H1 (cell line): Measurements from ENCODE around the gene JUP. TPM values are rescaled to one million over a fixed set of nuclear protein-coding genes. Genes with fewer than 3 reads are reported as not detected.

Experiments used
- CTCF ChIA-PET: fragments of 300-600 bp; sonication (Branson Sonifier 250); formaldehyde crosslinking; loops from one replicate; lab custom pipeline; 2021; ENCODE audit not compliant: partially characterized antibody; lab: Charles Lee
- POLR2A ChIA-PET: fragments of 300-600 bp; sonication (Branson Sonifier 250); formaldehyde crosslinking; loops from one replicate; lab custom pipeline; 2021; ENCODE audit warnings: inconsistent platforms; ENCODE audit not compliant: partially characterized antibody; lab: Charles Lee
- DNase-seq, 2 experiments: peaks; one replicate each; pipeline versions ENCODE4 v3.0.0 to v3.0.0-alpha.2; 2010 to 2022; ENCODE audit warnings: low spot score in 2 of 2, low read depth in 1 of 2, mixed read lengths in 1 of 2
- FAIRE-seq: peaks from 2 replicates; lab custom pipeline; 2011; peaks lifted over from hg19 to GRCh38; lab: Jason Lieb, UNC
- H2AFZ ChIP-seq: 2 replicates; pipeline ENCODE4 v1.8.1; 2012; ENCODE audit warnings: low read length, inconsistent platforms
- H2AK5ac ChIP-seq: 2 replicates; pipeline ENCODE4 v1.6.1; 2013; ENCODE audit warnings: low read depth, low read length
- H2BK120ac ChIP-seq: replicated peaks from 2 replicates; pipeline ENCODE3; 2013; ENCODE audit warnings: low read depth, low read length, inconsistent platforms
- H2BK12ac ChIP-seq: 2 replicates; pipeline ENCODE4 v1.6.1; 2013; ENCODE audit warnings: low read depth, low read length
- H2BK15ac ChIP-seq: 2 replicates; pipeline ENCODE4 v1.6.1; 2013; ENCODE audit warnings: low read length
- H2BK20ac ChIP-seq: 2 replicates; pipeline ENCODE4 v1.6.1; 2013; ENCODE audit warnings: low read length
- H2BK5ac ChIP-seq: 2 replicates; pipeline ENCODE4 v1.6.1; 2013; ENCODE audit warnings: low read depth, low read length
- H3K14ac ChIP-seq: 2 replicates; pipeline ENCODE4 v1.6.1; 2013; ENCODE audit warnings: inconsistent platforms; ENCODE audit not compliant: insufficient read length
- H3K18ac ChIP-seq: 2 replicates; pipeline ENCODE4 v1.6.1; 2013; ENCODE audit warnings: low read length; ENCODE audit errors: extremely low read depth
- H3K23ac ChIP-seq: 2 replicates; pipeline ENCODE4 v1.6.1; 2013; ENCODE audit warnings: inconsistent platforms; ENCODE audit not compliant: insufficient read length
- H3K23me2 ChIP-seq: 2 replicates; pipeline ENCODE4 v1.6.1; 2013; ENCODE audit warnings: low read depth, low read length
- H3K27ac ChIP-seq: 2 replicates; pipeline ENCODE4 v1.6.1; 2011; ENCODE audit warnings: low read depth, low read length, inconsistent platforms
- H3K27me3 ChIP-seq, 4 experiments: replicated peaks in 1 of 4; 1 replicate in 1 of 4; 2 replicates in 3 of 4; pipeline versions ENCODE4 v1.6.1 to v1.8.1; 2011 to 2013; ENCODE audit warnings: low read length in 3 of 4, mild to moderate bottlenecking in 3 of 4, inconsistent platforms in 2 of 4, mixed read lengths in 2 of 4, moderate library complexity in 1 of 4; ENCODE audit not compliant: control insufficient read depth in 3 of 4, insufficient read depth in 3 of 4; ENCODE audit errors: extremely low read depth in 1 of 4
- H3K36me3 ChIP-seq, 4 experiments: 2 replicates each; pipeline versions ENCODE4 v1.6.1 to v1.8.1; 2011 to 2013; ENCODE audit warnings: mild to moderate bottlenecking in 4 of 4, low read length in 3 of 4, moderate library complexity in 2 of 4, control low read depth in 1 of 4, inconsistent platforms in 1 of 4; ENCODE audit not compliant: insufficient read depth in 4 of 4, control insufficient read depth in 2 of 4
- H3K4ac ChIP-seq: replicated peaks from 2 replicates; pipeline ENCODE3; 2013; ENCODE audit warnings: low read length, low read depth, mixed read lengths, inconsistent platforms; ENCODE audit not compliant: insufficient read length
- H3K4me1 ChIP-seq, 4 experiments: replicated peaks in 1 of 4; 1 replicate in 1 of 4; 2 replicates in 3 of 4; pipeline versions ENCODE4 v1.6.1 to v1.8.1; 2011 to 2013; ENCODE audit warnings: low read length in 3 of 4, inconsistent platforms in 2 of 4, mixed read lengths in 1 of 4; ENCODE audit not compliant: insufficient read depth in 4 of 4, control insufficient read depth in 3 of 4
- H3K4me2 ChIP-seq, 2 experiments: 2 replicates each; pipeline versions ENCODE4 v1.6.1 to v1.8.1; 2011 to 2013; ENCODE audit warnings: low read depth in 2 of 2, low read length in 2 of 2, control low read depth in 1 of 2, inconsistent platforms in 1 of 2, mild to moderate bottlenecking in 1 of 2; ENCODE audit not compliant: insufficient read depth in 1 of 2
- H3K4me3 ChIP-seq, 4 experiments: fragments of 200-600, 300-600 bp in 1 of 4; sonication (generic), shearing (Covaris generic), sonication (Bioruptor Twin) in 1 of 4; 2 replicates each; pipeline versions ENCODE4 v1.5.1 to v1.8.1; 2011 to 2016; ENCODE audit warnings: low read length in 4 of 4, low read depth in 3 of 4, control low read depth in 2 of 4, inconsistent platforms in 2 of 4, mild to moderate bottlenecking in 2 of 4, mixed read lengths in 1 of 4, moderate library complexity in 1 of 4; ENCODE audit not compliant: insufficient read depth in 2 of 4; ENCODE audit errors: extremely low read depth in 1 of 4
- H3K56ac ChIP-seq: replicated peaks from 2 replicates; pipeline ENCODE3; 2013; ENCODE audit warnings: low read depth, mild to moderate bottlenecking, mixed read lengths, low read length, inconsistent platforms; ENCODE audit not compliant: insufficient read length
- H3K79me1 ChIP-seq: 2 replicates; pipeline ENCODE4 v1.6.1; 2013; ENCODE audit warnings: low read depth, low read length, control low read depth
- H3K79me2 ChIP-seq, 2 experiments: 2 replicates each; pipeline versions ENCODE4 v1.6.1 to v1.8.1; 2012 to 2013; ENCODE audit warnings: low read length in 2 of 2, mild to moderate bottlenecking in 2 of 2, inconsistent platforms in 1 of 2; ENCODE audit not compliant: insufficient read depth in 2 of 2, control insufficient read depth in 1 of 2
- H3K9ac ChIP-seq, 4 experiments: replicated peaks in 1 of 4; 1 replicate in 1 of 4; 2 replicates in 3 of 4; pipeline versions ENCODE4 v1.6.1 to v1.8.1; 2011 to 2013; ENCODE audit warnings: low read depth in 3 of 4, low read length in 3 of 4, control low read depth in 2 of 4, mild to moderate bottlenecking in 2 of 4, moderate library complexity in 2 of 4, inconsistent platforms in 1 of 4; ENCODE audit errors: extremely low read depth in 1 of 4
- H3K9me3 ChIP-seq, 2 experiments: 2 replicates each; pipeline versions ENCODE4 v1.6.1 to v1.8.1; 2012 to 2013; ENCODE audit warnings: mild to moderate bottlenecking in 2 of 2, moderate library complexity in 2 of 2, control low read depth in 1 of 2, inconsistent platforms in 1 of 2, low read depth in 1 of 2, low read length in 1 of 2, mixed read lengths in 1 of 2; ENCODE audit not compliant: insufficient read depth in 2 of 2
- H4K20me1 ChIP-seq, 2 experiments: replicated peaks in 1 of 2; 2 replicates each; pipeline versions ENCODE3 to v1.8.1; 2011 to 2013; ENCODE audit warnings: inconsistent platforms in 2 of 2, low read length in 2 of 2, mild to moderate bottlenecking in 1 of 2; ENCODE audit not compliant: insufficient read depth in 2 of 2, control insufficient read depth in 1 of 2
- H4K5ac ChIP-seq: 2 replicates; pipeline ENCODE4 v1.6.1; 2013; ENCODE audit warnings: low read length, low read depth, mixed read lengths, inconsistent platforms; ENCODE audit not compliant: insufficient read length
- H4K8ac ChIP-seq: 2 replicates; pipeline ENCODE4 v1.8.0; 2013; ENCODE audit warnings: mild to moderate bottlenecking, moderate library complexity, low read length, inconsistent platforms; ENCODE audit not compliant: insufficient read depth; ENCODE audit errors: extremely low read depth
- H4K91ac ChIP-seq: replicated peaks from 2 replicates; pipeline ENCODE3; 2013; ENCODE audit warnings: low read length, mixed read lengths, inconsistent platforms; ENCODE audit not compliant: insufficient read length
- ASH2L ChIP-seq: fragments of 200-600, 300-600 bp; sonication (generic); IDR thresholded peaks from one replicate; pipeline ENCODE4 v1.7.1; 2017; ENCODE audit warnings: low read length
- CBX8 ChIP-seq: fragments of 300-800, 300-1000 bp; sonication (generic); IDR thresholded peaks from 2 replicates; pipeline ENCODE4 v1.7.1; 2016; ENCODE audit warnings: low read depth, low read length, borderline replicate concordance
- CEBPB ChIP-seq: IDR thresholded peaks from 2 replicates; pipeline ENCODE4 v1.6.1; 2012; ENCODE audit warnings: low read depth, low read length
- CHD1 ChIP-seq: IDR thresholded peaks from 2 replicates; pipeline ENCODE4 v1.6.1; 2012; ENCODE audit warnings: low read depth, low read length, improper control_type of control experiment
- E2F6 ChIP-seq: IDR thresholded peaks from 2 replicates; pipeline ENCODE4 v1.6.1; 2012; ENCODE audit warnings: inconsistent platforms
- KDM1A ChIP-seq: fragments of 200-600, 300-600 bp; sonication (generic); IDR thresholded peaks from 2 replicates; pipeline ENCODE4 v1.7.1; 2016; ENCODE audit warnings: mild to moderate bottlenecking, low read length, borderline replicate concordance
- MAFK ChIP-seq: IDR thresholded peaks from 2 replicates; pipeline ENCODE4 v1.6.1; 2012; ENCODE audit warnings: low read depth, mild to moderate bottlenecking, improper control_type of control experiment, low read length
- MAX ChIP-seq: IDR thresholded peaks from 2 replicates; pipeline ENCODE4 v1.6.1; 2012; ENCODE audit warnings: inconsistent platforms
- PHF8 ChIP-seq: fragments of 200-600 bp; sonication (generic); conservative IDR thresholded peaks from 2 replicates; pipeline ENCODE4 v1.7.1; 2012; ENCODE audit warnings: low read depth, mild to moderate bottlenecking, inconsistent platforms, low read length, moderate library complexity
- SP1 ChIP-seq: IDR thresholded peaks from 2 replicates; pipeline ENCODE4 v1.6.1; 2011; ENCODE audit warnings: low read depth, low read length
- SUZ12 ChIP-seq: fragments of 200-600 bp; sonication (generic); IDR thresholded peaks from 2 replicates; pipeline ENCODE4 v1.6.1; 2012; ENCODE audit warnings: mild to moderate bottlenecking, inconsistent platforms, low read length, moderate library complexity, mixed read lengths
- WGBS, 2 experiments: shearing (Covaris generic) in 1 of 2; methylation state at CpG; one replicate each; pipeline versions ENCODE4 v1.1.6 to v1.1.7; 2013 to 2015; ENCODE audit warnings: low lambda C conversion rate in 2 of 2, mixed read lengths in 2 of 2, inconsistent platforms in 1 of 2, low coverage in 1 of 2, missing lambda C conversion rate in 1 of 2; ENCODE audit not compliant: insufficient replicate concordance in 2 of 2, insufficient coverage in 1 of 2, insufficient read length in 1 of 2; ENCODE audit errors: extremely low coverage in 1 of 2, missing lambda C conversion rate in 1 of 2; 5-methylcytosine and 5-hydroxymethylcytosine counted together
- polyA plus RNA-seq, 7 experiments: library from polyadenylated mRNA; depleted of rRNA in 3 of 7; stranded (reverse) in 5 of 7; unstranded in 2 of 7; fragments of >200 nt in 5 of 7; fragments of 200-250 nt in 2 of 7; gene quantifications; 1 replicate in 5 of 7; 2 replicates in 1 of 7; 4 replicates in 1 of 7; pipeline versions ENCODE4 v1.2.1 to v1.2.3, GENCODE V29; 2011 to 2013; ENCODE audit warnings: missing spikeins in 2 of 7, mixed read lengths in 2 of 7
- total RNA-seq: library from RNA; stranded (reverse); fragmentation: NEBNext Ultra II Directional; extraction: Animal tissue kit (Norgen Biotek cat#: 25700); gene quantifications from 2 replicates; pipeline ENCODE4 v1.2.1, GENCODE V29; 2021

Gene JUP
- total and polyA plus RNA-seq, 2 of the 8 experiments (the other 6 are each of a cell fraction or from before 2014, with no cell fraction given): 62.8 to 102 TPM

DNA sequence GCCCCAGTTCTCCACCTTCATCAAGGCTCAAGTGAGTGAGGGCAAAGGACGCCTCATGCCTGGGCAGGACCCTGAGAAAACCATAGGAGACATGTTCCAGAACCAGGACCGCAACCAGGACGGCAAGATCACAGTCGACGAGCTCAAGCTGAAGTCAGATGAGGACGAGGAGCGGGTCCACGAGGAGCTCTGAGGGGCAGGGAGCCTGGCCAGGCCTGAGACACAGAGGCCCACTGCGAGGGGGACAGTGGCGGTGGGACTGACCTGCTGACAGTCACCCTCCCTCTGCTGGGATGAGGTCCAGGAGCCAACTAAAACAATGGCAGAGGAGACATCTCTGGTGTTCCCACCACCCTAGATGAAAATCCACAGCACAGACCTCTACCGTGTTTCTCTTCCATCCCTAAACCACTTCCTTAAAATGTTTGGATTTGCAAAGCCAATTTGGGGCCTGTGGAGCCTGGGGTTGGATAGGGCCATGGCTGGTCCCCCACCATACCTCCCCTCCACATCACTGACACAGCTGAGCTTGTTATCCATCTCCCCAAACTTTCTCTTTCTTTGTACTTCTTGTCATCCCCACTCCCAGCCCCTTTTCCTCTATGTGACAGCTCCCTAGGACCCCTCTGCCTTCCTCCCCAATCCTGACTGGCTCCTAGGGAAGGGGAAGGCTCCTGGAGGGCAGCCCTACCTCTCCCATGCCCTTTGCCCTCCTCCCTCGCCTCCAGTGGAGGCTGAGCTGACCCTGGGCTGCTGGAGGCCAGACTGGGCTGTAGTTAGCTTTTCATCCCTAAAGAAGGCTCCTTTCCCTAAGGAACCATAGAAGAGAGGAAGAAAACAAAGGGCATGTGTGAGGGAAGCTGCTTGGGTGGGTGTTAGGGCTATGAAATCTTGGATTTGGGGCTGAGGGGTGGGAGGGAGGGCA, 36.0 kb upstream of the JUP start:
- FAIRE-seq (no peak), DNase-seq (no peak)
- H3K4ac ChIP-seq: no peak overlapping the region
- H2AK5ac ChIP-seq: no peak overlapping the region
- peaks cover 6 to 49% (median 11%) of the 10 kb centered on the region in 4 experiments; a peak in 7 of 8 replicates for H3K36me3 ChIP-seq
- no peaks in the 10 kb centered on the region; the same call in 1 of the 2 replicates for H3K23me2 ChIP-seq
- H3K27ac ChIP-seq: no peak overlapping the region
- no peak overlapping the region for H4K8ac ChIP-seq
- no peak overlapping the region for H3K56ac ChIP-seq
- no peak overlapping the region for H3K4me2 ChIP-seq
- H4K20me1 ChIP-seq: peaks cover 1 to 6% of the 10 kb centered on the region in 2 experiments
- no peak overlapping the region for H3K23ac ChIP-seq
- H3K9ac ChIP-seq: no peak overlapping the region
- no peak overlapping the region for H2BK5ac ChIP-seq
- no peaks in the 10 kb centered on the region for H3K79me2 ChIP-seq
- H2BK15ac ChIP-seq: no peak overlapping the region
- no peaks in the 10 kb centered on the region for H3K27me3 ChIP-seq
- H4K91ac ChIP-seq: no peak overlapping the region
- no peak overlapping the region for H2BK12ac ChIP-seq
- CTCF ChIA-PET: interaction anchor here (1.2 to 4.1 kb wide), 3 partner anchors 10 to 36 kb away, joined by 4 to 16 read pairs (median 6); partner anchors contain the start of genes FKBP10, JUP and P3H4
- no peaks in the 10 kb centered on the region for H3K9me3 ChIP-seq
- H3K4me1 ChIP-seq: peaks cover 0 to 20% (median 13%) of the 10 kb centered on the region in 4 experiments; a peak in 6 of 7 replicates
- H3K14ac ChIP-seq: no peak overlapping the region
- POLR2A ChIA-PET: interaction anchor here (0.7 to 5.6 kb wide), 11 partner anchors 8 to 96 kb away, joined by 3 to 40 read pairs (median 5); partner anchors contain the start of genes ACLY, FKBP10, HAP1 and KLHL11
- H3K4me3 ChIP-seq: no peak overlapping the region
- WGBS, 2 experiments: 92% methylated on average over 12 of the region's 12 CpGs; no CpG with 5 or more reads in 1 of the 2 experiments
- no peak overlapping the region for H3K18ac ChIP-seq
- H2BK120ac ChIP-seq: no peak overlapping the region
- H2BK20ac ChIP-seq: no peak overlapping the region
- H3K79me1 ChIP-seq: peaks cover 2% of the 10 kb centered on the region; the same call in 1 of the 2 replicates
- no peak overlapping the region for H2AFZ ChIP-seq
- H4K5ac ChIP-seq: no peak overlapping the region
- TF ChIP-seq CBX8 (no peak), PHF8 (no peak), KDM1A (no peak), MAX (no peak), ASH2L (no peak), E2F6 (no peak), CEBPB (no peak), SP1 (no peak), SUZ12 (no peak), MAFK (no peak), CHD1 (no peak)
